GM23248 (cell line): ENCODE measurements around the gene COP1. TPM values are rescaled to one million over a fixed set of nuclear protein-coding genes. Genes with fewer than 3 reads are reported as not detected.

Experiments used
- DNase-seq: peaks from one replicate; pipeline ENCODE4 v3.0.0-alpha.2; 2015
- H2AFZ ChIP-seq: fragments of 200-600 bp; sonication (generic); 2 replicates; pipeline ENCODE4 v1.6.1; 2016; ENCODE audit warnings: antibody characterized with exemption
- H3F3A ChIP-seq: fragments of 200-600 bp; sonication (generic); 2 replicates; pipeline ENCODE4 v1.6.1; 2016; ENCODE audit warnings: mild to moderate bottlenecking, antibody characterized with exemption, mixed run types; ENCODE audit not compliant: insufficient read depth
- H3K27ac ChIP-seq: fragments of 200-600 bp; sonication (generic); 2 replicates; pipeline ENCODE4 v1.5.1; 2016; ENCODE audit warnings: mild to moderate bottlenecking
- H3K27me3 ChIP-seq: fragments of 200-600 bp; sonication (generic); replicated peaks from 2 replicates; pipeline ENCODE4 v1.6.1; 2016; ENCODE audit warnings: mild to moderate bottlenecking; ENCODE audit not compliant: insufficient read depth
- H3K36me3 ChIP-seq: fragments of 200-600 bp; sonication (generic); 2 replicates; pipeline ENCODE4 v1.6.1; 2016; ENCODE audit warnings: low read depth, mild to moderate bottlenecking
- H3K4me1 ChIP-seq: fragments of 200-600 bp; sonication (generic); 2 replicates; pipeline ENCODE4 v1.6.1; 2016; ENCODE audit warnings: mild to moderate bottlenecking; ENCODE audit not compliant: insufficient read depth
- H3K4me2 ChIP-seq: fragments of 200-600 bp; sonication (generic); one replicate; pipeline ENCODE4 v1.6.1; 2016; ENCODE audit warnings: mild to moderate bottlenecking; ENCODE audit not compliant: unreplicated experiment
- H3K4me3 ChIP-seq: fragments of 200-600 bp; sonication (generic); 2 replicates; pipeline ENCODE4 v1.5.1; 2016; ENCODE audit warnings: mild to moderate bottlenecking
- H3K79me2 ChIP-seq: fragments of 200-600 bp; sonication (generic); 2 replicates; pipeline ENCODE4 v1.6.1; 2016; ENCODE audit warnings: mild to moderate bottlenecking; ENCODE audit not compliant: insufficient read depth
- H3K9ac ChIP-seq: fragments of 200-600 bp; sonication (generic); 2 replicates; pipeline ENCODE4 v1.6.1; 2016; ENCODE audit warnings: mild to moderate bottlenecking
- H3K9me2 ChIP-seq: fragments of 200-600 bp; sonication (generic); 2 replicates; pipeline ENCODE4 v1.6.1; 2016; ENCODE audit warnings: mixed run types, mild to moderate bottlenecking, moderate library complexity; ENCODE audit not compliant: insufficient read depth
- H3K9me3 ChIP-seq: fragments of 200-600 bp; sonication (generic); one replicate; pipeline ENCODE4 v1.6.1; 2017; ENCODE audit warnings: low read depth
- H4K20me1 ChIP-seq: fragments of 200-600 bp; sonication (generic); 2 replicates; pipeline ENCODE4 v1.6.0; 2016; ENCODE audit not compliant: insufficient read depth
- EZH2 ChIP-seq: fragments of 200-600 bp; sonication (generic); IDR thresholded peaks from 2 replicates; pipeline ENCODE4 v1.6.1; 2018; ENCODE audit warnings: antibody characterized with exemption, mild to moderate bottlenecking; ENCODE audit not compliant: insufficient read depth, poor library complexity, severe bottlenecking
- EZH2phosphoT487 ChIP-seq: fragments of 200-600 bp; sonication (generic); IDR thresholded peaks from 2 replicates; pipeline ENCODE4 v1.6.1; 2018; ENCODE audit warnings: antibody characterized with exemption, moderate library complexity, mild to moderate bottlenecking, low read depth; ENCODE audit not compliant: insufficient read depth
- WGBS, 2 experiments: methylation state at CpG; one replicate each; pipeline ENCODE4 v1.1.6; 2015 to 2017; ENCODE audit warnings: low lambda C conversion rate in 2 of 2, low coverage in 1 of 2; ENCODE audit errors: missing lambda C conversion rate in 2 of 2; 5-methylcytosine and 5-hydroxymethylcytosine counted together
- in situ Hi-C: fragments of 300-500 bp; cut with MboI; formaldehyde crosslinking; loops from 2 replicates; pipeline ENCODE4 v1.15.0; 2020
- polyA plus RNA-seq: library from polyadenylated mRNA; unstranded; fragments of >200 nt; fragmentation: Nextera tagmentation; extraction: Ambion mirVana; gene quantifications from 2 replicates; pipeline ENCODE4 v1.2.1, GENCODE V29; 2016
- total RNA-seq: library from RNA; depleted of rRNA; stranded (reverse); fragments of >200 nt; shearing (Covaris generic); gene quantifications from 2 replicates; pipeline ENCODE4 v1.2.3, GENCODE V29; 2014

COP1 gene
- total and polyA plus RNA-seq, 2 experiments from 2014 or later: 42.4 to 55.1 TPM

GRCh38 chr1:176141449-176141848, 65.6 kb downstream of the COP1 start:
- Histone ChIP-seq H3K4me1 (peaks cover 13% of the 10 kb centered on the region), H3K4me2 (no peak overlapping the region), H3K36me3 (peaks cover 7% of the 10 kb centered on the region; the same call in 1 of the 2 replicates), H3K79me2 (peaks cover 100% of the 10 kb centered on the region), H3F3A (no peaks in the 10 kb centered on the region), H3K4me3 (no peak overlapping the region), H3K9me2 (no peaks in the 10 kb centered on the region), H2AFZ (no peak overlapping the region), H3K9ac (no peak overlapping the region), H3K9me3 (no peaks in the 10 kb centered on the region), H4K20me1 (no peaks in the 10 kb centered on the region), H3K27ac (no peak overlapping the region), H3K27me3 (no peaks in the 10 kb centered on the region)
- no peak for DNase-seq
- no peak for TF ChIP-seq EZH2
- no peak for TF ChIP-seq EZH2phosphoT487
- WGBS, 2 experiments: 94 to 100% methylated on average over 1 of the region's 1 CpG
- in situ Hi-C loops: no loop called here

DNA sequence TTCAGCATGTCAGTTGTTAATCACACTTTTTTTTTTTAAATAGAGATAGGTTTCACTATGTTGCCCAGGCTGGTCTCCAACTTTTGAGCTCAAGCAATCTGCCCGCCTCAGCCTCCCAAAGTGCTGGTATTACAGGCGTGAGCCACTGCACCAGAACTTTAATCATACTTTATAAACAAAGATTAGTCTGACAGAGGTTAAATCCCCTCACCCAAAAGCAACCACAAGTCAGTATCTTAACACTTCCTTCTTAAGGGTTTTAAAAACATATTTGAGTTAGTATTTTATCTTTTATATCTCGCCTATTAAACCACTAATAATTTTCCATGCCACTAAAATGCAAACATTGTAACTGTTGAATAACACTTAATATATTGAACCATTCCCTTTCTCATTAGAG, 70.2 kb downstream of the COP1 start:
- Histone ChIP-seq H3K4me1 (peaks cover 2% of the 10 kb centered on the region; the same call in 1 of the 2 replicates), H3K4me2 (no peak overlapping the region), H3K79me2 (peaks cover 93% of the 10 kb centered on the region), H3F3A (0 out of 2 replicates have a peak, but pooled peaks cover 5% of the 10 kb centered on the region), H3K4me3 (no peak overlapping the region), H3K27me3 (no peaks in the 10 kb centered on the region), H3K36me3 (peaks cover 5% of the 10 kb centered on the region; the same call in 1 of the 2 replicates), H3K9me3 (no peaks in the 10 kb centered on the region), H4K20me1 (no peaks in the 10 kb centered on the region), H2AFZ (no peak overlapping the region), H3K27ac (no peak overlapping the region), H3K9ac (no peak overlapping the region), H3K9me2 (no peaks in the 10 kb centered on the region)
- TF ChIP-seq EZH2phosphoT487 (no peak), EZH2 (no peak)
- DNase-seq: no peak
- 97 to 100% methylated on average over 3 of the region's 3 CpGs for whole genome bisulfite sequencing, 2 experiments
- in situ Hi-C loops: no loop called here

- Histone ChIP-seq H3F3A (0 out of 2 replicates have a peak, but pooled peaks cover 5% of the 10 kb centered on the region), H3K4me2 (no peak overlapping the region), H3K9me2 (no peaks in the 10 kb centered on the region), H3K9ac (no peak overlapping the region), H4K20me1 (no peaks in the 10 kb centered on the region), H3K4me3 (no peak overlapping the region), H3K36me3 (peaks cover 5% of the 10 kb centered on the region; the same call in 1 of the 2 replicates), H3K9me3 (no peaks in the 10 kb centered on the region), H3K4me1 (no peaks in the 10 kb centered on the region), H3K27me3 (no peaks in the 10 kb centered on the region), H3K79me2 (peaks cover 93% of the 10 kb centered on the region), H2AFZ (no peak overlapping the region), H3K27ac (no peak overlapping the region)
- 17 to 33% methylated on average over 2 of the region's 2 CpGs for WGBS, 2 experiments
- TF ChIP-seq EZH2phosphoT487 (no peak), EZH2 (no peak)
- no peak for DNase-seq
- in situ Hi-C loops: no loop called here
Observed at GRCh38 chr1:176134666-176135065, 72.4 kb downstream of the COP1 start.

GRCh38 chr1:176122282-176122681, 84.8 kb downstream of the COP1 start:
- in situ Hi-C loops: no loop called here
- TF ChIP-seq EZH2phosphoT487 (no peak), EZH2 (no peak)
- 98 to 99% methylated on average over 4 of the region's 4 CpGs for WGBS, 2 experiments
- peaks cover 5% of the 10 kb centered on the region for H3K4me1 ChIP-seq
- DNase-seq: peak; percentile 6
- H3K4me3 ChIP-seq: no peak overlapping the region
- no peaks in the 10 kb centered on the region for H3K27me3 ChIP-seq
- peaks cover 53% of the 10 kb centered on the region for H3K79me2 ChIP-seq
- H3F3A ChIP-seq: no peaks in the 10 kb centered on the region
- H3K9ac ChIP-seq: no peak overlapping the region
- no peak overlapping the region for H3K4me2 ChIP-seq
- no peaks in the 10 kb centered on the region for H4K20me1 ChIP-seq
- no peaks in the 10 kb centered on the region for H3K9me3 ChIP-seq
- H3K27ac ChIP-seq: no peak overlapping the region
- H3K9me2 ChIP-seq: no peaks in the 10 kb centered on the region
- no peak overlapping the region for H2AFZ ChIP-seq
- H3K36me3 ChIP-seq: peaks cover 14% of the 10 kb centered on the region; the same call in 1 of the 2 replicates
